GM12878 (cell line): ENCODE data around the gene NFKBIB. TPM values are rescaled to one million over a fixed set of nuclear protein-coding genes. Genes with fewer than 3 reads are reported as not detected.
"Not testable (repeated sequence)": the region's sequence is repeated elsewhere in the genome, so short reads cannot be mapped to it uniquely, and the experiment has no call there.

Source experiments
- ATAC-seq: fragments of 200-7000 bp; cut with Tn5 transposase; 3 replicates; pipeline ENCODE4 v1.9.1; 2020; ENCODE audit warnings: mild to moderate bottlenecking, moderate library complexity
- BruUV-seq: library from RNA; stranded (reverse); fragments of 400-500 nt; replicated peaks from 2 replicates; lab custom pipeline; 2021; lab: Mats Ljungman, UMichigan
- CTCF ChIA-PET: fragments of 300-600 bp; sonication (Branson Sonifier 250); formaldehyde crosslinking; extraction: SDS; loops from one replicate; lab custom pipeline; 2021; ENCODE audit warnings: inconsistent platforms; lab: Yijun Ruan, JAX
- POLR2A ChIA-PET: fragments of 350-600 bp; formaldehyde crosslinking; extraction: SDS; loops from one replicate; lab custom pipeline; 2021; ENCODE audit warnings: inconsistent platforms; lab: Charles Lee
- RAD21 ChIA-PET: fragments of 300-600 bp; sonication (Branson Sonifier 250); formaldehyde crosslinking; loops from one replicate; lab custom pipeline; 2023; ENCODE audit warnings: antibody characterized with exemption; ENCODE audit not compliant: unreplicated experiment; lab: Charles Lee
- SMC1A ChIA-PET: fragments of 300-600 bp; sonication (Branson Sonifier 250); formaldehyde crosslinking; loops from one replicate; lab custom pipeline; 2023; ENCODE audit not compliant: unreplicated experiment, uncharacterized antibody; lab: Charles Lee
- DNase-seq: peaks from one replicate; pipeline ENCODE4 v3.0.0-alpha.2; 2011; ENCODE audit warnings: low read depth, low spot score
- FAIRE-seq: peaks from 3 replicates; lab custom pipeline; 2011; peaks lifted over from hg19 to GRCh38; lab: Jason Lieb, UNC
- H2AFZ ChIP-seq: 2 replicates; pipeline ENCODE4 v1.6.0; 2011; ENCODE audit warnings: low read depth, low read length, control low read depth; ENCODE audit not compliant: control insufficient read depth
- H3K27ac ChIP-seq: 2 replicates; pipeline ENCODE4 v1.5.1; 2011; ENCODE audit warnings: control low read depth; ENCODE audit not compliant: control insufficient read depth, insufficient read depth
- H3K27me3 ChIP-seq, 2 experiments: replicated peaks in 1 of 2; 2 replicates each; pipeline versions ENCODE4 v1.6.0 to v1.6.1; 2011; ENCODE audit warnings: low read length in 1 of 2; ENCODE audit not compliant: control insufficient read depth in 2 of 2, insufficient read depth in 2 of 2
- H3K36me3 ChIP-seq, 2 experiments: 2 replicates each; pipeline ENCODE4 v1.5.1; 2011; ENCODE audit warnings: low read length in 1 of 2; ENCODE audit not compliant: control insufficient read depth in 2 of 2, insufficient read depth in 2 of 2
- H3K4me1 ChIP-seq: 2 replicates; pipeline ENCODE4 v1.6.1; 2011; ENCODE audit warnings: mild to moderate bottlenecking, low read length, moderate library complexity, mixed read lengths; ENCODE audit not compliant: control insufficient read depth, insufficient read depth
- H3K4me2 ChIP-seq: 2 replicates; pipeline ENCODE4 v1.6.0; 2011; ENCODE audit warnings: control low read depth; ENCODE audit not compliant: control insufficient read depth, insufficient read depth
- H3K4me3 ChIP-seq: fragments of 200-600 bp; sonication (generic); 2 replicates; pipeline ENCODE4 v1.5.1; 2016
- H3K79me2 ChIP-seq: 2 replicates; pipeline ENCODE4 v1.6.0; 2011; ENCODE audit warnings: low read length; ENCODE audit not compliant: control insufficient read depth, insufficient read depth
- H3K9ac ChIP-seq: 2 replicates; pipeline ENCODE4 v1.8.0; 2011; ENCODE audit warnings: low read length, control low read depth, mixed read lengths; ENCODE audit not compliant: control insufficient read depth, insufficient read depth
- H3K9me3 ChIP-seq: replicated peaks from 3 replicates; pipeline ENCODE4 v1.5.1; 2011; ENCODE audit warnings: mild to moderate bottlenecking, low read length; ENCODE audit not compliant: control insufficient read depth, insufficient read depth
- H4K20me1 ChIP-seq: 2 replicates; pipeline ENCODE4 v1.6.0; 2011; ENCODE audit not compliant: control insufficient read depth, insufficient read depth
- BCL11A ChIP-seq: IDR thresholded peaks from 2 replicates; pipeline ENCODE4 v1.6.1; 2011; ENCODE audit warnings: low read depth, low read length
- BHLHE40 ChIP-seq, 2 experiments: fragments of 450-650 bp in 1 of 2; IDR thresholded peaks; 2 replicates each; pipeline ENCODE4 v1.6.1; 2011 to 2017; ENCODE audit warnings: low read depth in 2 of 2, borderline replicate concordance in 1 of 2, improper control_type of control experiment in 1 of 2, low read length in 1 of 2, mild to moderate bottlenecking in 1 of 2
- CBX5 ChIP-seq: sonication (generic); IDR thresholded peaks from 2 replicates; pipeline ENCODE4 v1.6.1; 2016; ENCODE audit warnings: low read depth, moderate library complexity, mild to moderate bottlenecking, inconsistent platforms
- TAF1 ChIP-seq: IDR thresholded peaks from 2 replicates; pipeline ENCODE4 v1.6.1; 2011; ENCODE audit warnings: mild to moderate bottlenecking, low read depth, low read length, borderline replicate concordance
- YBX1 ChIP-seq: fragments of 450-650 bp; IDR thresholded peaks from 2 replicates; pipeline ENCODE4 v1.6.1; 2016; ENCODE audit warnings: antibody characterized with exemption
- WGBS: methylation state at CpG from one replicate; pipeline ENCODE4 v1.1.6; 2016; ENCODE audit warnings: low lambda C conversion rate; ENCODE audit not compliant: insufficient replicate concordance, insufficient coverage; ENCODE audit errors: missing lambda C conversion rate; 5-methylcytosine and 5-hydroxymethylcytosine counted together
- in situ Hi-C: fragments of 300-500 bp; cut with MboI; formaldehyde crosslinking; loops from 9 replicates; pipeline ENCODE4 v1.14.3; 2018; ENCODE audit warnings: mixed read lengths
- intact Hi-C: fragments of 100-400 bp; cut with micrococcal nuclease; formaldehyde crosslinking; loops from one replicate; pipeline ENCODE4 v1.14.2; 2022; ENCODE audit not compliant: unreplicated experiment
- polyA plus RNA-seq, 11 experiments: library from polyadenylated mRNA; depleted of rRNA in 4 of 11; unstranded in 6 of 11; stranded (reverse) in 5 of 11; fragments of >200 nt; fragmentation: Nextera tagmentation in 4 of 11; fragmentation: Illumina TruSeq in 1 of 11; extraction: Ambion mirVana in 4 of 11; extraction: Trizol in 1 of 11; gene quantifications; 1 replicate in 1 of 11; 2 replicates in 10 of 11; pipeline versions ENCODE4 v1.2.1 to v1.2.3, GENCODE V29; 2011 to 2016; ENCODE audit warnings: inconsistent platforms in 2 of 11, missing spikeins in 2 of 11, low read depth in 1 of 11
- total RNA-seq, 4 experiments: library from RNA; depleted of rRNA in 3 of 4; stranded (reverse); fragments of >200 nt in 3 of 4; fragmentation: Illumina TruSeq in 1 of 4; extraction: Trizol in 1 of 4; gene quantifications; 2 replicates each; pipeline versions ENCODE4 v1.2.1 to v1.2.3, GENCODE V29; 2013 to 2021
- TF ChIP-seq, protein P1 (sequence below): fragments of 450-650 bp; IDR thresholded peaks from 2 replicates; pipeline ENCODE4 v1.6.1; 2016; ENCODE audit warnings: mild to moderate bottlenecking

The NFKBIB gene
- total and polyA plus RNA-seq, 10 of the 15 experiments (the other 5 are each of a cell fraction or from before 2014, with no cell fraction given) = 1.2 to 60.9 (median 31.0) TPM

- ATAC-seq (no peak), FAIRE-seq (no peak), DNase-seq (no peak)
- ChIA-PET CTCF (interaction anchor here (0.6 to 2.2 kb wide), 8 partner anchors 10 to 622 kb away, joined by 3 to 21 read pairs (median 7); partner anchors contain the start of genes ECH1, MRPS12 and SARS2), SMC1A (interaction anchor here (1.0 to 4.5 kb wide), 6 partner anchors 10 to 235 kb away, joined by 3 to 44 read pairs (median 8); partner anchors contain the start of genes EIF3K and RINL), POLR2A (interaction anchor here (0.5 to 4.4 kb wide), 10 partner anchors 12 to 219 kb away, joined by 3 to 144 read pairs (median 4); partner anchors contain the start of genes ACTN4, ECH1, NFKBIB and SIRT2), RAD21 (interaction anchor here (0.7 to 3.6 kb wide), 7 partner anchors 8 to 309 kb away, joined by 3 to 47 read pairs (median 5); partner anchors contain the start of genes ACTN4 and RINL)
- no TSS peak for BruUV-seq
- H3K4me2 ChIP-seq = peak overlapping the region; percentile 77
- TF ChIP-seq TAF1 (no peak), BHLHE40 (IDR thresholded peaks at IDR 0.05; ENCODE audit: borderline replicate concordance in 1 of 2, low read depth in 2 of 2, low read length in 1 of 2) (no peak), CBX5 (no peak), BCL11A (no peak), YBX1 (no peak)
- TF ChIP-seq, protein P1, sequence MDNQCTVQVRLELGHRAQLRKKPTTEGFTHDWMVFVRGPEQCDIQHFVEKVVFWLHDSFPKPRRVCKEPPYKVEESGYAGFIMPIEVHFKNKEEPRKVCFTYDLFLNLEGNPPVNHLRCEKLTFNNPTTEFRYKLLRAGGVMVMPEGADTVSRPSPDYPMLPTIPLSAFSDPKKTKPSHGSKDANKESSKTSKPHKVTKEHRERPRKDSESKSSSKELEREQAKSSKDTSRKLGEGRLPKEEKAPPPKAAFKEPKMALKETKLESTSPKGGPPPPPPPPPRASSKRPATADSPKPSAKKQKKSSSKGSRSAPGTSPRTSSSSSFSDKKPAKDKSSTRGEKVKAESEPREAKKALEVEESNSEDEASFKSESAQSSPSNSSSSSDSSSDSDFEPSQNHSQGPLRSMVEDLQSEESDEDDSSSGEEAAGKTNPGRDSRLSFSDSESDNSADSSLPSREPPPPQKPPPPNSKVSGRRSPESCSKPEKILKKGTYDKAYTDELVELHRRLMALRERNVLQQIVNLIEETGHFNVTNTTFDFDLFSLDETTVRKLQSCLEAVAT = peak; percentile 95
- H3K9me3 ChIP-seq = no peaks in the 10 kb centered on the region
- WGBS = 78% methylated on average over 17 of the region's 17 CpGs
- intact Hi-C loops (no loop called here), in situ Hi-C loops (no loop called here)
- H3K79me2 ChIP-seq = peaks cover 14% of the 10 kb centered on the region
- H3K36me3 ChIP-seq = no peaks in the 10 kb centered on the region
- H2AFZ ChIP-seq = no peak overlapping the region
- H3K9ac ChIP-seq = peak overlapping the region; percentile 92
- no peaks in the 10 kb centered on the region for H3K27me3 ChIP-seq
- H3K4me3 ChIP-seq = peak overlapping the region; percentile 96
- peaks cover 22% of the 10 kb centered on the region for H3K4me1 ChIP-seq
- H3K27ac ChIP-seq = peak overlapping the region; percentile 91; the same call in 1 of the 2 replicates
- peaks cover 3% of the 10 kb centered on the region; the same call in 1 of the 2 replicates for H4K20me1 ChIP-seq
Observed at GRCh38 chr19:38853214-38853613, 46.6 kb upstream of the NFKBIB start.

- H3K9ac ChIP-seq, intact Hi-C loops, H3K79me2 ChIP-seq, H4K20me1 ChIP-seq, SMC1A ChIA-PET, BruUV-seq, H3K4me2 ChIP-seq, H3K27ac ChIP-seq, H2AFZ ChIP-seq, in situ Hi-C loops, FAIRE-seq, DNase-seq, H3K4me3 ChIP-seq, CTCF ChIA-PET, H3K9me3 ChIP-seq, H3K36me3 ChIP-seq, ATAC-seq, POLR2A ChIA-PET, H3K27me3 ChIP-seq: not testable (repeated sequence)
- peaks cover 26% of the 10 kb centered on the region for H3K4me1 ChIP-seq
- 100% methylated on average over 1 of the region's 3 CpGs for WGBS
- RAD21 ChIA-PET = interaction anchor here (0.7 kb wide), 1 partner anchor 304 kb away, joined by 3 read pairs; no protein-coding TSS in a partner anchor
Observed at GRCh38 chr19:38854961-38855360, 44.8 kb upstream of the NFKBIB start.

GRCh38 chr19:38855751-38856150, 44.0 kb upstream of the NFKBIB start:
- RAD21 ChIA-PET, H3K36me3 ChIP-seq, H3K4me3 ChIP-seq, H3K79me2 ChIP-seq, in situ Hi-C loops, intact Hi-C loops, BruUV-seq, H3K9ac ChIP-seq, H3K4me2 ChIP-seq, H3K27me3 ChIP-seq, H3K27ac ChIP-seq, H2AFZ ChIP-seq, H4K20me1 ChIP-seq, POLR2A ChIA-PET, H3K9me3 ChIP-seq, FAIRE-seq, CTCF ChIA-PET, DNase-seq, ATAC-seq: not testable (repeated sequence)
- 97% methylated on average over 20 of the region's 37 CpGs for WGBS
- SMC1A ChIA-PET = interaction anchor here (3.2 kb wide), 1 partner anchor 12 kb away, joined by 39 read pairs; no protein-coding TSS in a partner anchor
- H3K4me1 ChIP-seq = peaks cover 26% of the 10 kb centered on the region
